Measurements from ENCODE around the gene PCAT6.
"Not testable (repeated sequence)": the region's sequence is repeated elsewhere in the genome, so short reads cannot be mapped to it uniquely, and the experiment has no call there.

PCAT6 gene

DNA sequence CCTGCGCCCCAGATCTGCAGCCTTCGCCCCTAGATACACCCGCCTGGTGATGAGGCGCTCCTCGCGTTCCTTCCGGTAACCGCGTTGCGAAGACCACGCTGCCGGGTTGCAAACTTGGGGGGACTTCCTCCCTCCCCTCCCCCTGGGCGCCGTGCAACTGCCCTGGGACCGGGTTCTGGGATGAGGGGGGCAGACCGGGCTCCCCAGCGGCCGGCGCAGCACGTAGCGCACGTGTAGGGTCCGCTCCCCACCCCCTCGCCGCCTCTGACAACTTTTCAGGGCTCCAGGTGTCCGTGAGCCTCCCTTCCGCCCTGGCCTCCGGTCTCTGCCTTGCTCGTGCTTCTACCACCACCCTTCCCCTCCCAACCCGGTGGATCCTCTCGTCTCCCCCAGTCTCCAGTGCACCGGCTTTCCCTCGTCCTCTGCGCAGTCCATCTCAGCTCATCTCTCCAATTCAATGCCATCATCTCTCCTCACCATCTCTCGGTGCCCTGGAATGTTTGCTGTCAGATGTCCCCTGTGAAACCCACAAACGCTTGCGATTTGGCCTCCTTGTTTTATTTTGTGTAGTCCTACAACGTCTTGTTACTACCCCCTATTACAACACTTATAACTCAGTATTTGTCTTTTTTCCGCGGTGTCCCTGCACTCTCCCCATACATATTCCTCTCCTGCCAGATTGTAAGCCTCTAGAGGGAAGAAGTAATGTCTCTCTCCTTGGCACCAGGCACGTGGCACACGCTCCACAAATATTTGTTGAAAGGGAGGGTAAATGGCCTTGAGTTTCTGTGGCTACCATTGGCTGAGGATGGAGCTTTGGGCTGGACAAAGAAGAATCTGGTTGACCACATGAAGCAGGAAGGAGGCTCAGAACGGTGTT, 782 bp downstream of the PCAT6 start:
- no peak for TF ChIP-seq CTCF (IDR thresholded peaks at IDR 0.05; ENCODE audit: low read depth, low read length)
- H3K4me3 ChIP-seq (ENCODE audit: low read depth, low read length): peak overlapping the region; percentile 78
- DNase-seq (ENCODE audit: low read depth, low spot score): no peak
- in situ Hi-C loops (cut with HindIII; ENCODE audit: low sequenced_read_pairs): no loop called here

GRCh38 chr1:202812176-202813026, 1.6 kb downstream of the PCAT6 start:
- no peak for DNase-seq (ENCODE audit: low read depth, low spot score)
- peak overlapping the region; percentile 78 for H3K4me3 ChIP-seq (ENCODE audit: low read depth, low read length)
- in situ Hi-C loops (cut with HindIII; ENCODE audit: low sequenced_read_pairs): no loop called here
- no peak for TF ChIP-seq CTCF (IDR thresholded peaks at IDR 0.05; ENCODE audit: low read depth, low read length)

DNA sequence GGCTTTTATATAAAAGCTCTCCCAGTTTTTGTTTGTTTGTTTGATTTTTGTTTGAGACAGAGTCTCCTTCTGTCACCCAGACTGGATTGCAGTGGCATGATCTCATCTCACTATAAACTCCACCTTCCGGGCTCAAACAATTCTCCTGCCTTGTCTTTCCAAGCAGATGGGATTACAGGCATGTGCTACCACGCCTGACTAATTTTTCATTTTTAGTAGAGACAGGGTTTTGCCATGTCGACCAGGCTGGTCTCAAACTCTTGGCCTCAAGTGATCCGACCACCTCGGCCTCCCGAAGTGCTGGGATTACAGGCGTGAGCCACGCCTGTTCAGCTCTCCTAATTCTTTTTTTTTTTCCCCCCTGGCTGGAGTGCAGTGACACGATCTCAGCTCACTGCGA, 4.4 kb downstream of the PCAT6 start:
- H3K4me3 ChIP-seq (ENCODE audit: low read depth, low read length): no peak overlapping the region
- in situ Hi-C loops (cut with HindIII; ENCODE audit: low sequenced_read_pairs): no loop called here
- DNase-seq (ENCODE audit: low read depth, low spot score): no peak
- no peak for TF ChIP-seq CTCF (IDR thresholded peaks at IDR 0.05; ENCODE audit: low read depth, low read length)

DNA sequence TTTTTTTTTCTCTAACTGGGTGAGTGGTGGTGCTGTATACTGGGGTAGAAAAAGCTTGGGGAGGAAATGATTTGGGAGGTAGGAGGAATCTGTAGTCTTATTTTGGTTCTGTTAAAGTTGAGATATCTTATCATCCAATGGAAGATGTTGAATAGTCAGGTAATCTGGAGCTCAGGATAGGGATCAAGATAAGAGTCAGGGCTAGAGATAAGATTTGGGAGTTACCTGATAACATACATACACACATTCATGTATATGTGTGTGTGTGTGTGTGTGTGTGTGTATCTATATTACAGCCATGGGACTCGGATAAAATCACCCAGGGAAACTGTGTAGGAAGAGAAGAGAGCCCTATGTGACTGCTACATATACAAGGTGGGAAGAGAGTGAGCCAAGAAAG, 8.1 kb downstream of the PCAT6 start:
- DNase-seq (ENCODE audit: low read depth, low spot score): no peak
- in situ Hi-C loops (cut with HindIII; ENCODE audit: low sequenced_read_pairs): no loop called here
- TF ChIP-seq CTCF (IDR thresholded peaks at IDR 0.05; ENCODE audit: low read depth, low read length): no peak
- H3K4me3 ChIP-seq (ENCODE audit: low read depth, low read length): no peak overlapping the region

DNA sequence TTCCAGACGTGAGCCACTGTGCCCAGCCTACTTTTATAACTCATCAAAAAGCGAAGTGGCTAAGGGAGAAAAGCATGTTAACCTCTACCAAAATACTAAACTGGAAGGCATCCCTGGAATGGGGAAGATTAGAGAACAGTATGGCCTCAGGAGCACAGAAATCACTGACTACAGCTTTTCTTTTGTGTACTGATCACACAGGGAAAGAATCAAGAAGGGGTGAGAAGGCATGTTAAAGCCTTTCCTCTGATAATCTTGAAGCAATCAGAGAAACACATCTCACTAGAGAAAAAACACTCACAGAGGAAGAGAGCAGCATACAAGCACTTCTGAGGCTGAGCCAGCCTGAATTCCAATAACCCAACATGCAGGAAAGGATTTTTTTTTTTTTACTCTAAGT, 10.7 kb downstream of the PCAT6 start:
- in situ Hi-C loops (cut with HindIII; ENCODE audit: low sequenced_read_pairs): no loop called here
- no peak overlapping the region for H3K4me3 ChIP-seq (ENCODE audit: low read depth, low read length)
- no peak for DNase-seq (ENCODE audit: low read depth, low spot score)
- no peak for TF ChIP-seq CTCF (IDR thresholded peaks at IDR 0.05; ENCODE audit: low read depth, low read length)

DNA sequence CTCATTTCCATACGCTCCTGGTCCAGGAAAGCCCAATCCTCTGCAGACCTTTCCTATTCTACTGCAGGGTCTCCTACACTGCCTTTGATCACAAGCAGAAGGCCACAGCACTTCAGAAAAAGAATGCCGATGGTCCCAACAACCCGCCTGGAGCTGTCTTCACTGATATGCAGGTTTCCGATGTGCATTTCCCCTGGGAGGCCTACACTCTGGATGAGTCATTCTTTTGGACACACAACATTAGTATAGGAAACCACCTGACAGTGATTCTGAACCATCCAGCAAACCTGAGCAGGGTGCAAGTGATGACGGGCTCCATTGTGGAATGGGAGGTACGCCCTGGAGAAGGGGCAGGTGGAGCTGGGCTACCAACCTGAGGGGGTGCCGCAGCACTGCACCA, 15.0 kb downstream of the PCAT6 start:
- TF ChIP-seq CTCF (IDR thresholded peaks at IDR 0.05; ENCODE audit: low read depth, low read length): no peak
- H3K4me3 ChIP-seq (ENCODE audit: low read depth, low read length): no peak overlapping the region
- DNase-seq (ENCODE audit: low read depth, low spot score): no peak
- in situ Hi-C loops (cut with HindIII; ENCODE audit: low sequenced_read_pairs): no loop called here

GRCh38 chr1:202829223-202829622, 18.5 kb downstream of the PCAT6 start:
- H3K4me3 ChIP-seq (ENCODE audit: low read depth, low read length); in situ Hi-C loops (cut with HindIII; ENCODE audit: low sequenced_read_pairs); DNase-seq (ENCODE audit: low read depth, low spot score): not testable (repeated sequence)
